HepG2 (cell line): Measurements from ENCODE around the gene KANTR.

ENCODE experiments used
- ATF4 ChIP-seq, 2 experiments: fragments of 450-650 bp in 1 of 2; sonication (generic) in 1 of 2; formaldehyde crosslinking; IDR thresholded peaks; 2 replicates each; pipeline versions ENCODE4 v1.5.0 to v1.8.0; 2020 to 2022; ENCODE audit warnings: mild to moderate bottlenecking in 1 of 2, missing genetic modification reagents in 1 of 2
- CTCF ChIP-seq: sonication (generic); formaldehyde crosslinking; IDR thresholded peaks from 2 replicates; pipeline ENCODE4 v1.5.0; 2020; ENCODE audit warnings: mild to moderate bottlenecking, missing genetic modification reagents, moderate library complexity
- EP300 ChIP-seq, 3 experiments: sonication (generic) in 1 of 3; formaldehyde crosslinking in 1 of 3; IDR thresholded peaks; 2 replicates each; pipeline versions ENCODE4 v1.5.1 to v1.6.1; 2011 to 2020; ENCODE audit warnings: low read depth in 2 of 3, low read length in 2 of 3, borderline replicate concordance in 1 of 3, improper control_type of control experiment in 1 of 3, mild to moderate bottlenecking in 1 of 3, missing genetic modification reagents in 1 of 3, moderate library complexity in 1 of 3
- FLYWCH1 ChIP-seq: sonication (generic); formaldehyde crosslinking; IDR thresholded peaks from 2 replicates; pipeline ENCODE4 v1.8.1; 2023; ENCODE audit warnings: mild to moderate bottlenecking, missing genetic modification reagents
- HNRNPH1 ChIP-seq: fragments of 200-400 bp; formaldehyde crosslinking; optimal IDR thresholded peaks from 2 replicates; pipeline ENCODE3; 2017; ENCODE audit warnings: mild to moderate bottlenecking, low read depth, low read length
- MAX ChIP-seq: IDR thresholded peaks from 2 replicates; pipeline ENCODE4 v1.6.1; 2012; ENCODE audit warnings: inconsistent platforms
- POLR2A ChIP-seq, 2 experiments: IDR thresholded peaks; 2 replicates each; pipeline ENCODE4 v1.6.1; 2011; ENCODE audit warnings: low read depth in 2 of 2, low read length in 2 of 2, mild to moderate bottlenecking in 1 of 2, moderate library complexity in 1 of 2; ENCODE audit not compliant: insufficient read depth in 1 of 2
- SMARCC2 ChIP-seq: fragments of 450-650 bp; IDR thresholded peaks from 2 replicates; pipeline ENCODE4 v1.6.1; 2017; ENCODE audit warnings: antibody characterized with exemption, mild to moderate bottlenecking
- TRAFD1 ChIP-seq: sonication (generic); formaldehyde crosslinking; IDR thresholded peaks from 2 replicates; pipeline ENCODE4 v1.5.1; 2020; ENCODE audit warnings: missing genetic modification reagents, mild to moderate bottlenecking, borderline replicate concordance
- ZKSCAN5 ChIP-seq: sonication (generic); formaldehyde crosslinking; IDR thresholded peaks from 2 replicates; pipeline ENCODE4 v1.5.1; 2020; ENCODE audit warnings: mild to moderate bottlenecking, missing genetic modification reagents
- ZNF350 ChIP-seq: sonication (generic); formaldehyde crosslinking; IDR thresholded peaks from 2 replicates; pipeline ENCODE4 v1.4.0; 2020; ENCODE audit warnings: mild to moderate bottlenecking, low read depth, missing genetic modification reagents, borderline replicate concordance
- ZNF737 ChIP-seq: sonication (generic); formaldehyde crosslinking; IDR thresholded peaks from 2 replicates; pipeline ENCODE4 v1.5.0; 2020; ENCODE audit warnings: missing genetic modification reagents, mild to moderate bottlenecking, borderline replicate concordance
- ZNF770 ChIP-seq: sonication (generic); formaldehyde crosslinking; IDR thresholded peaks from 2 replicates; pipeline ENCODE4 v1.5.0; 2020; ENCODE audit warnings: mild to moderate bottlenecking, missing genetic modification reagents
- ZNF772 ChIP-seq: sonication (generic); formaldehyde crosslinking; IDR thresholded peaks from 2 replicates; pipeline ENCODE4 v1.5.0; 2020; ENCODE audit warnings: mild to moderate bottlenecking, missing genetic modification reagents

- TF ChIP-seq EP300 (IDR thresholded peaks at IDR 0.05; ENCODE audit: low read depth in 2 of 2, low read length in 2 of 2) (no peak), EP300 (CRISPR knock-in tag; IDR thresholded peaks at IDR 0.05; ENCODE audit: borderline replicate concordance) (no peak), ZNF772 (CRISPR knock-in tag) (no peak), SMARCC2 (no peak), POLR2A (IDR thresholded peaks at IDR 0.05; ENCODE audit: insufficient read depth in 1 of 2, low read depth in 2 of 2, low read length in 2 of 2) (no peak), ATF4 (CRISPR knock-in tag; IDR thresholded peaks at IDR 0.05) (no peak), HNRNPH1 (no peak), ZKSCAN5 (no peak), ZNF350 (CRISPR knock-in tag) (no peak), ZNF770 (CRISPR knock-in tag) (no peak), ZNF737 (no peak), FLYWCH1 (no peak), CTCF (CRISPR knock-in tag) (no peak), MAX (no peak), TRAFD1 (CRISPR knock-in tag) (no peak)
Observed at GRCh38 chrX:53048169-53049126, 45.5 kb upstream of the KANTR start, which contains the start of gene GPR173.
